ENCODE results near the gene OR2A5. TPM values are rescaled to one million over a fixed set of nuclear protein-coding genes. Genes with fewer than 3 reads are reported as not detected.
"Not testable (repeated sequence)": the region's sequence is repeated elsewhere in the genome, so short reads cannot be mapped to it uniquely, and the experiment has no call there.

OR2A5 gene
- total and polyA plus RNA-seq, 2 donors (not counting 1 experiment from before 2014, with no cell fraction given): not detected

DNA sequence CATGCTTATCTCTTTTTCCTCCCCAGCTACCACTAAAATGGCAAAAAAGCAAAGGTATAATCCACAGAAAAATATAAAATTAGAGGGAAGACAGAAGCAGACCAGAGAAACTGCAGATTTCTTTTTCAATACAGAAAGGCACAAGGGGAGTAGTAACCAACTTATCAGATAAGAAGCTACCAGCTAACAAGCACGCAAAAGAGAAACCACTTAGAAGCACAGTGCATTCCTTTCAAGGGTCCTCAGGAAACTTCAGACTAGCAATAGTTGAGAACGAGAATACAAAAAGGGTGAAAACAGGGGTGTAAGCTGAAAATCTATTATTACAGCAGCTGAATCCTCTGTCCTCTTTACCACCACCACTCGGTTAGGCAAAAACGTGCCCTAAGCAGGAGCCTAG, 9.9 kb upstream of the OR2A5 start:
- H3K27ac ChIP-seq (ENCODE audit: insufficient read depth, low read length): no peak overlapping the region
- H3K79me2 ChIP-seq (ENCODE audit: control insufficient read depth, insufficient read depth, low read length): no peaks in the 10 kb centered on the region
- no peak for DNase-seq (ENCODE audit: low read depth in 2 of 2)
- H2AFZ ChIP-seq (ENCODE audit: low read length): no peak overlapping the region
- no peak overlapping the region for H3K9ac ChIP-seq (ENCODE audit: insufficient read depth, low read length)
- no peaks in the 10 kb centered on the region for H4K20me1 ChIP-seq (ENCODE audit: control insufficient read depth, extremely low read depth, insufficient read depth, low read length)
- no peak overlapping the region for H3K4me2 ChIP-seq (ENCODE audit: extremely low read depth, insufficient read depth, low read length)
- no peak for TF ChIP-seq EZH2 (IDR thresholded peaks at IDR 0.05; ENCODE audit: low read length, missing control alignments)
- TF ChIP-seq, protein P1, sequence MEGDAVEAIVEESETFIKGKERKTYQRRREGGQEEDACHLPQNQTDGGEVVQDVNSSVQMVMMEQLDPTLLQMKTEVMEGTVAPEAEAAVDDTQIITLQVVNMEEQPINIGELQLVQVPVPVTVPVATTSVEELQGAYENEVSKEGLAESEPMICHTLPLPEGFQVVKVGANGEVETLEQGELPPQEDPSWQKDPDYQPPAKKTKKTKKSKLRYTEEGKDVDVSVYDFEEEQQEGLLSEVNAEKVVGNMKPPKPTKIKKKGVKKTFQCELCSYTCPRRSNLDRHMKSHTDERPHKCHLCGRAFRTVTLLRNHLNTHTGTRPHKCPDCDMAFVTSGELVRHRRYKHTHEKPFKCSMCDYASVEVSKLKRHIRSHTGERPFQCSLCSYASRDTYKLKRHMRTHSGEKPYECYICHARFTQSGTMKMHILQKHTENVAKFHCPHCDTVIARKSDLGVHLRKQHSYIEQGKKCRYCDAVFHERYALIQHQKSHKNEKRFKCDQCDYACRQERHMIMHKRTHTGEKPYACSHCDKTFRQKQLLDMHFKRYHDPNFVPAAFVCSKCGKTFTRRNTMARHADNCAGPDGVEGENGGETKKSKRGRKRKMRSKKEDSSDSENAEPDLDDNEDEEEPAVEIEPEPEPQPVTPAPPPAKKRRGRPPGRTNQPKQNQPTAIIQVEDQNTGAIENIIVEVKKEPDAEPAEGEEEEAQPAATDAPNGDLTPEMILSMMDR (conservative IDR thresholded peaks at IDR 0.05 in 1 of 2, IDR thresholded peaks at IDR 0.05 in 1 of 2; ENCODE audit: low read depth in 1 of 2, low read length in 2 of 2): no peak
- no peaks in the 10 kb centered on the region for H3K27me3 ChIP-seq (ENCODE audit: control insufficient read depth, insufficient read depth, low read length)
- no peaks in the 10 kb centered on the region for H3K36me3 ChIP-seq (ENCODE audit: control insufficient read depth, insufficient read depth, low read length)
- H3K4me1 ChIP-seq (ENCODE audit: control insufficient read depth, extremely low read depth, insufficient read depth, low read length): no peaks in the 10 kb centered on the region
- H3K9me3 ChIP-seq (ENCODE audit: control insufficient read depth, insufficient read depth, low read depth, low read length): no peaks in the 10 kb centered on the region
- no peak overlapping the region for H3K4me3 ChIP-seq (replicated peaks in 1 of 4; ENCODE audit: control extremely low read depth in 1 of 4, insufficient read depth in 1 of 4, low read depth in 3 of 4, low read length in 4 of 4)

- Histone ChIP-seq H3K4me2 (ENCODE audit: extremely low read depth, insufficient read depth, low read length) (no peak overlapping the region), H4K20me1 (ENCODE audit: control insufficient read depth, extremely low read depth, insufficient read depth, low read length) (no peaks in the 10 kb centered on the region)
These were observed 743 bp downstream of the OR2A5 start for GRCh38 chr7:144049491-144049890.

GRCh38 chr7:144050093-144050492, 1.3 kb downstream of the OR2A5 start:
- Histone ChIP-seq H3K36me3 (ENCODE audit: control insufficient read depth, insufficient read depth, low read length) (no peaks in the 10 kb centered on the region), H3K4me3 (replicated peaks in 1 of 4; ENCODE audit: control extremely low read depth in 1 of 4, insufficient read depth in 1 of 4, low read depth in 3 of 4, low read length in 4 of 4) (no peak overlapping the region), H3K27ac (ENCODE audit: insufficient read depth, low read length) (no peak overlapping the region), H3K9me3 (ENCODE audit: control insufficient read depth, insufficient read depth, low read depth, low read length) (no peaks in the 10 kb centered on the region), H3K27me3 (ENCODE audit: control insufficient read depth, insufficient read depth, low read length) (no peaks in the 10 kb centered on the region), H3K4me2 (ENCODE audit: extremely low read depth, insufficient read depth, low read length) (no peak overlapping the region), H3K4me1 (ENCODE audit: control insufficient read depth, extremely low read depth, insufficient read depth, low read length) (no peaks in the 10 kb centered on the region), H3K79me2 (ENCODE audit: control insufficient read depth, insufficient read depth, low read length) (no peaks in the 10 kb centered on the region), H3K9ac (ENCODE audit: insufficient read depth, low read length) (no peak overlapping the region), H2AFZ (ENCODE audit: low read length) (no peak overlapping the region), H4K20me1 (ENCODE audit: control insufficient read depth, extremely low read depth, insufficient read depth, low read length) (no peaks in the 10 kb centered on the region)
- TF ChIP-seq, protein P1 (conservative IDR thresholded peaks at IDR 0.05 in 1 of 2, IDR thresholded peaks at IDR 0.05 in 1 of 2; ENCODE audit: low read depth in 1 of 2, low read length in 2 of 2): no peak
- no peak for TF ChIP-seq EZH2 (IDR thresholded peaks at IDR 0.05; ENCODE audit: low read length, missing control alignments)
- no peak for DNase-seq (ENCODE audit: low read depth in 2 of 2)

More at GRCh38 chr7:144049491-144049890, 743 bp downstream of the OR2A5 start:
- H3K9me3 ChIP-seq (ENCODE audit: control insufficient read depth, insufficient read depth, low read depth, low read length): no peaks in the 10 kb centered on the region
- no peaks in the 10 kb centered on the region for H3K4me1 ChIP-seq (ENCODE audit: control insufficient read depth, extremely low read depth, insufficient read depth, low read length)
- H3K9ac ChIP-seq (ENCODE audit: insufficient read depth, low read length): no peak overlapping the region
- H2AFZ ChIP-seq (ENCODE audit: low read length): no peak overlapping the region
- H3K27me3 ChIP-seq (ENCODE audit: control insufficient read depth, insufficient read depth, low read length): no peaks in the 10 kb centered on the region
- no peaks in the 10 kb centered on the region for H3K79me2 ChIP-seq (ENCODE audit: control insufficient read depth, insufficient read depth, low read length)
- no peaks in the 10 kb centered on the region for H3K36me3 ChIP-seq (ENCODE audit: control insufficient read depth, insufficient read depth, low read length)
- no peak for DNase-seq (ENCODE audit: low read depth in 2 of 2)
- H3K27ac ChIP-seq (ENCODE audit: insufficient read depth, low read length): no peak overlapping the region
- TF ChIP-seq EZH2 (IDR thresholded peaks at IDR 0.05; ENCODE audit: low read length, missing control alignments): no peak
- TF ChIP-seq, protein P1 (conservative IDR thresholded peaks at IDR 0.05 in 1 of 2, IDR thresholded peaks at IDR 0.05 in 1 of 2; ENCODE audit: low read depth in 1 of 2, low read length in 2 of 2): no peak
- no peak overlapping the region for H3K4me3 ChIP-seq (replicated peaks in 1 of 4; ENCODE audit: control extremely low read depth in 1 of 4, insufficient read depth in 1 of 4, low read depth in 3 of 4, low read length in 4 of 4)

DNA sequence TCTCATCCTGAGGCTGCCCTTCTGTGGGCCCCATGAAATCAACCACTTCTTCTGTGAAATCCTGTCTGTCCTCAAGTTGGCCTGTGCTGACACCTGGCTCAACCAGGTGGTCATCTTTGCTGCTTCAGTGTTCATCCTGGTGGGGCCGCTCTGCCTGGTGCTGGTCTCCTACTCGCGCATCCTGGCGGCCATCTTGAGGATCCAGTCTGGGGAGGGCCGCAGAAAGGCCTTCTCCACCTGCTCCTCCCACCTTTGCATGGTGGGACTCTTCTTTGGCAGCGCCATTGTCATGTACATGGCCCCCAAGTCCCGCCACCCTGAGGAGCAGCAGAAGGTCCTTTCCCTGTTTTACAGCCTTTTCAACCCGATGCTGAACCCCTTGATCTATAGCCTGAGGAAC, 2.1 kb downstream of the OR2A5 start:
- H4K20me1 ChIP-seq (ENCODE audit: control insufficient read depth, extremely low read depth, insufficient read depth, low read length); H2AFZ ChIP-seq (ENCODE audit: low read length); H3K9ac ChIP-seq (ENCODE audit: insufficient read depth, low read length); DNase-seq (ENCODE audit: low read depth in 2 of 2); H3K4me3 ChIP-seq (replicated peaks in 1 of 4; ENCODE audit: control extremely low read depth in 1 of 4, insufficient read depth in 1 of 4, low read depth in 3 of 4, low read length in 4 of 4); H3K79me2 ChIP-seq (ENCODE audit: control insufficient read depth, insufficient read depth, low read length); H3K4me1 ChIP-seq (ENCODE audit: control insufficient read depth, extremely low read depth, insufficient read depth, low read length); H3K27me3 ChIP-seq (ENCODE audit: control insufficient read depth, insufficient read depth, low read length); H3K36me3 ChIP-seq (ENCODE audit: control insufficient read depth, insufficient read depth, low read length); H3K4me2 ChIP-seq (ENCODE audit: extremely low read depth, insufficient read depth, low read length); H3K27ac ChIP-seq (ENCODE audit: insufficient read depth, low read length); H3K9me3 ChIP-seq (ENCODE audit: control insufficient read depth, insufficient read depth, low read depth, low read length): not testable (repeated sequence)

All from fibroblast of lung (primary cell).